LNCaP clone FGC (cell line): Measurements from ENCODE around the gene RMC1.

ENCODE experiments used
- DNase-seq: peaks from one replicate; pipeline ENCODE4 v3.0.0-alpha.2; 2011; ENCODE audit warnings: low read depth
- H3K4me3 ChIP-seq: 2 replicates; pipeline ENCODE4 v1.5.1; 2011; ENCODE audit warnings: mild to moderate bottlenecking, low read depth, low read length, control low read depth
- CTCF ChIP-seq: IDR thresholded peaks from 2 replicates; pipeline ENCODE4 v1.5.1; 2012; ENCODE audit warnings: mild to moderate bottlenecking; ENCODE audit not compliant: control insufficient read depth, insufficient read depth; ENCODE audit errors: extremely low read depth

RMC1 gene

GRCh38 chr18:23524213-23524707, 20.9 kb downstream of the RMC1 start:
- TF ChIP-seq CTCF = no peak
- DNase-seq = no peak
- no peak overlapping the region for H3K4me3 ChIP-seq

- DNase-seq = no peak
- TF ChIP-seq CTCF = no peak
- no peak overlapping the region for H3K4me3 ChIP-seq
Measured at GRCh38 chr18:23526501-23527063, 23.3 kb downstream of the RMC1 start.

- no peak for TF ChIP-seq CTCF
- H3K4me3 ChIP-seq = no peak overlapping the region
- DNase-seq = no peak
Measured at GRCh38 chr18:23528580-23529472, 25.5 kb downstream of the RMC1 start.

- H3K4me3 ChIP-seq = no peak overlapping the region
- no peak for DNase-seq
- no peak for TF ChIP-seq CTCF
Measured at GRCh38 chr18:23529604-23530003, 26.3 kb downstream of the RMC1 start.

GRCh38 chr18:23530195-23530594, 26.9 kb downstream of the RMC1 start:
- no peak for TF ChIP-seq CTCF
- DNase-seq = no peak
- H3K4me3 ChIP-seq = no peak overlapping the region

GRCh38 chr18:23531912-23532311, 28.6 kb downstream of the RMC1 start:
- no peak overlapping the region for H3K4me3 ChIP-seq
- no peak for TF ChIP-seq CTCF
- no peak for DNase-seq
